ENCODE results near the gene SLC13A3.

The SLC13A3 gene

DNA sequence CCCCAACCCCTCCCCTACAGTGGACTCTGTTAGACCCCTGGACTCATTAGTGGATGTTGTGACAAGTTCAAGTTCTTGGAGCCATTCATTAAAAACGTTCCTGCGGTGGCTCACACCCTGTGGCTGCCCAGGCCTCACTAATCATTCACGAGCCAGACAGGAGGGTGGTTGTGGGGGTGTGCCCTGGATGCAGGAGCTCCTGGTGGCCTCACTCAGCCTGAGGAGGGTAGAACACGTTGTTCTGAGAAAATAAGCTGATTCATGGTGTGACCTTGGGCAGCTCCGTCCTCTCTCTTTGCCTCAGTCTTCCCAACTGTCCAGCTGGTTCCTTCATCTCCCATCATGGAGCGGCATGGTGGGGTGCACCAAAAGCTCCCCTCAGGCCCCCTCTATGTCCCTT, 16.7 kb downstream of the SLC13A3 start:
- no peak for DNase-seq

DNA sequence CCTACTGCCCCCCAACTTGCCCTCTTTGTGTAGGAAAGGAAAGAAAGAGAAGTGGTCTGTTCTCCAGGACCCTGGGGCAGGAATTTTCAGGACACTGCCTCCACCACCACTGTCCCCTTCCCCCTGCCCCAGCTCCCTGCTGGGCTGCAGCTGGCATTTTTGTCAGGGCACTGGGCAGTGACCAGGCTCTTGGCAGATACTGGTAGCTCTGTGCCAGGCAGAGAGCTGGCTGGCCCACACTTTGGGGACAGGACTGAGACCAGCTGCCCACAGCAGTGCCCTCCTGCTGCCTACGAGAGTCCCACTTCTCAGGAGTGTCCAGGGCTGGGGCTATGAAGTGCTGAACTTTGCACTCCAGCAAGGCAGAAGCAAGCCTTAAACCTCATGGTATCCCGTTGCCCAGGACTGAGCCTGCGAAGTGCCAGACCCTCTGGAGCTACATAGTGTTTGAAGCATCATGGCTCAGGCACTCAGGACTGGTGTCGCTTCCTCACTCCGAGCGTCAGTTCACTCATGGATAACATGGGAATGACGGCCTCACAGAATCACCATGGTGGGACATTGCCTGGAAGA, 19.3 kb downstream of the SLC13A3 start:
- no peak for DNase-seq

DNA sequence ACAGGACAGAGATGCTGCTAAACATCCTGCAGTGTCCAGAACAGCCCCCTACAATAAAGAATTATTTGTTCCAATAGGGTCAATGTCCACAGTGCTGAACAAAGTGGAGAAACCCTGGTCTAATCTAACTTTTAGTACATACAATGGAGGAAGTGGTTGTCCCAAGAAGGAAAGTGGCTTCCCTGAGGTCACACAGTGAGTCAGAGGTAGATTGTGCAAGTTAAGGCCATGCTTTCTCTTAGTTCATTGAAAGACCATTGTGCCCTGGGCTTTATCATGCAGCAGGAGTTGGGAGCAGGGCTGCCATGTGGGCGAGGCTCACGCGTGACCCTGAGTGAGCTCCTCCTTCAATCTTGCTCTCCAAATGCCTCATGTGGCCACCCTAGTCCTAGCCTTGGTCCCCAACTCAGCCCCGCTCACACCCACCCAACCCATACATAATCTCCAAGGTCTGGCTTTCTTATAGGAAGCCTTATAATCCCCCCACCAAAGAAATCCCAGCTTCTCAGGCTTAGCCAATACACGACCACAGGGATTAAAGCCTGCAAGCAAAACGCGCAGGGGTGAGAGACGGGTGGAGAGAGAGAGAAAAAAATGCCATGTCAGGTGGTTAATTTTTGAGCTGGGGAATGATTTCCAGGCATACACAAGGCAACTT, 19.9 kb downstream of the SLC13A3 start:
- DNase-seq: no peak

DNA sequence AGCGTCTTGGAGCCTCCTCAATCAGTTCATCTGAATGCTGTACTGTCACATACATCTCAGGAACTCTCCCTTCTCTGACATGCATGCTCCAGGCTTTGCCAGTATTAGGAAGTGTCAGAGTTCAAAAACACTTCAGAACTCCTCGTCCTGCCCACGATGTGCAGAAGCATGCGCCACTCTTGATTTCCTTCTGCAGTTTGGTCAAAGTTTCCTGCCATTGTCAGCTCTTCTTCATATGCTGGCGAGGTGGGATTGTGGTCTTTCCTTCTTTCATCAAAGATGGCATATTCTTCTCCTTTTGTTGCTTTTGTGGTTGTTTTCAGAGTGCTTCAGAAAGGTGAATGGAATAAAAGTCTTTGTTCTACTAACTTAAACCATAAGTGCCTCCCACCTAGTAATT, 21.0 kb downstream of the SLC13A3 start:
- no peak for DNase-seq

DNA sequence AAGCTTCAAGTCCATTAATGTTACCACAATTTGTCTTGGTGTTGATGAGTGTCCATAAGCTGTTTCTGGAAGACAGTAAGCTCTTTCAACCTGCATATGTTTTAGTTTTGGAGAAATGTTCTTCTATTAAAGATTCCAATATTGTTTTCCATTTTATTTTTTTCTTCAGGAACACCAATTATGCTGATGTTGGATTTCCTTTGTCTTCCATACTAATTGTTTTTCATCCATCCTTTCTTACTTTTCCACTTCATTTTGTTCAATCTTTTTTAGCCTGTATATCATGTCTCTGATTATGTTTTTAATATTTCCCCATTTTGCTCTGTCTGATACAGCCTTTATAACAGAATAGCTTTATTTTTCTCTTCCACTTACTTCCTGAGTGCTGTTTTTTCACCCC, 21.9 kb downstream of the SLC13A3 start:
- no peak for DNase-seq

DNA sequence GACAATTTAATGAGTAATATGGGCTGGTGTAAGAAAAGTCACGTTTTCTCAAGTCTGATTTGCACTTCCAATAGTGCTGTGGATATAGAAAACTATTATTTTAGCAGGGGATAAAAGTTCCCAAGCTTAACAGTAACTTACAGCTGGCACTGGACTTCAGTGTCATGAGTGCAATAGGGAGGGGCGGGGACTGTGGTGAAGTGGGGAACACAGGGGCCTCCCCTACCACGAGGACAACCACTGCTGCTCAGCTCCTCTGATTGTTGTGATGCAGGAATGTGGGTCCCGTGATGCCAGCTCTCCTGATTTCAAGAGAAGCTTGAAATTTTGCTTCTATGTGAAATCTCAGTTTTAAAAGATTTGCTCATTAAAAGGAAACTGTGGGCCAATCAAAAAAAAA, 24.0 kb downstream of the SLC13A3 start:
- DNase-seq: no peak

DNA sequence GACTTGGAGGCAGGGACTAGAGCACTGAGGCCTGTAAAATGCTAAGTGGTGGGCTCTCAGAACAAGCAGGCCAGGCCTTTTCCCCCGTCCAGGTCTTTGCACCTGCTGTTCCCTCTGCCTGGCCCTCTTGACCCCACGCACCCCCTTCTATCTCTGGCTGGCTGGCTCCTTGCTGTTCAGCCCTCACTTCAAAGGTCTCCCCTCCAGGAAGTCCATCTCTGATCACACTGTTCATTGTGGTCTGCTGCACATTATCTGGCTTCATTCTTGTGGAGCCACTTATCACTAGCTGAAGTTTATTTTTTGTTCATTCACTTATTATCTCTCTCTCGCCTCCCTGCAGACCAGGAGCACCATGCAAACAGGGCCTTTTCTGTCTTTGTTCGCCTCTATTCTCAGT, 24.5 kb downstream of the SLC13A3 start:
- DNase-seq: no peak

DNA sequence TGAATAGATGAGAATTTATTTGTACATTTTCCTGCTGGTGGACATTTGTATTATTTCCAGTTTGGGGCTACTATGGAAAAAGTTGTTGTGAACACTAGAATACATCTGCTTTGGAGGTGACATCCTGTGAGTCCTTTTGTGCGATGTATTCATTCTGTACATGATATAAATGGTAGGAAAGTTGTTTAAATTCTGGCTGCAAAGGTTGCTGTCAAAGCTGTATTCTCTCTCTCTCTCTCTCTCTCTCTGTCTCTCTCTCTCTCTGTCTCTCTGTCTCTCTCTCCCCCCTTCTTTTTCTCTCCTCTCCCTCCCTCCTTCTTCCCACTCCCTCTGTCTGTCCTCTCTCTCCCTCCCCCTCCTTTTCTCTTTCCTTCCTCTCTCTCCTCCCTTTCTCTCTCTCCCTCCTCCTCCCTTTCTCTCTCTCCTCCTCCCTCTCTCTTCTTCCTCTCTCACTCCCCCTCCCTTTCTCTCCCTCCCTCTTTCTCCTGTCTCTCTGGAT, 25.3 kb downstream of the SLC13A3 start:
- DNase-seq: no peak

DNA sequence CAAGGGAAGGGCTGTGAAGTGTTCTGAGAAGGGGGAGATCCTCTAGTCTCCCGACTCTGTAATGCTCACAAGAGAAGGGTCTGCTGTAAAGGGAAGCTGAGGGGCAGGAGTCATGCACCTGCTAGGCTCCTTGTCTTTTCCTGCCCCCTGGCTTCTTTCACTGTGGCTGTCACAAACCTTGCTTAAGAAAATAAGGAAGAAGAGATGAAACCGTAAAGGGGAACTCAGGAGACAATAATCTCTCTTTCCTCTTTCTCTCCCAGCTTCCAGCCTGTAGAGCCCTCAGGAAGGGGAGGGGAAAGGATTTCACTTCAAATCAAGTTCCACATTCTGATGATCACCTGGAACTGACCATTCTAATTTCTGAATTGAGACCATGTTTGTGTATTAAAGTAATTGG, 26.3 kb downstream of the SLC13A3 start:
- no peak for DNase-seq

DNA sequence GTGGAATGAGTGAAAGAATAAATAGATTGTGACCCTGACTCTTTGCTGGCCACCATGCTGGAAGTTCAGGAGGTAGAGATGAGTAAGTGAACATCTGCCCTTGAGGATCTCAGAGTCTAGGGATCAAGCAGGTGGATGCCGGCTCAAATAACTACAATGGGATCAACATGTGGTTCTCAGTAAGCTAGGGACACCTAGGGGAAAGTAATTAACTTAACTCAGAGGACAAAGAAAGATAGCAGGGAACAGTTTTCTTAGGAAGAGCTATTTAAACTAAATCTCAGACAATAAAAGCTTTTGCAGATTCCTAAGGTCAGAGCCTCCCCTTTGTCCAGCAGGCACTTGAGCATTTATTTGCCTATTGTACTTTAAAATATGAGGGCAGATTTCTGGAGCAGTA, 29.1 kb downstream of the SLC13A3 start:
- no peak for DNase-seq

DNA sequence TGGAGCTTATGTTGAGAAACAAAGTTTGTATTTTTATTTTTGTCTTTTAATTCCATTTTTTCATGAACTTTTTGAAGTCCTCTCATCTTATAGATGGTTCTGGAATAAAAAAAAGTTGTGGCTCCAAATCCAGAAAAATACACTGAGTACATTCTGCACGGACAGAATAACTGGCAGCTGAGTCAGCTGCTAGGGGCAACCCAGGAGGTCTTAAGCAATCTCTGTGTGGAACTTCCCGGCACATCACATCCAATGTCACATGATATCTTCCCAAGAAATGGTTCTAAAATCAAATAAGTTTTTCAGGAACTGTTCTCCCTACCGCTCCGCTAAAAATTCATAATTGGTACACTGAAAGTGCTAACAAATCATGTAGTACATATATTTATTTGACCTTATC, 29.8 kb downstream of the SLC13A3 start:
- DNase-seq: no peak

DNA sequence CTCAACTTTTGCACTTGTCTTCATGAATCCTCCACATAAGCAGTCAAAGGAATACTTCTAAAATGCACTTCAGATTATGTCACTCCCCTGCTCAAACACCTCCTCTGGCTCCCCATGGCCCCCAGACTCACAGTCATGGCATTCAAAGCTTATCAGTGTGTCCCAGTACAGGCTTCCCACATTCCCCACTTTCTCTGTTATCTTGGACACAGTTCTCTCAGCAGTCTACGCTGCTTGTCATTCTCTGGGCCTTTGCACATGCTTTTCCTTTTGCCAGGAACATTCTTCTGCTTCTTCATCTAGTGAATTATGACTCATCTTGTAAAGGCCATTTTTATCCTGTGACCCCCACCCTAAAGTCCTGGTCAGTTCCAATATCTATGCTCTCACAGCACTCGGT, 31.8 kb downstream of the SLC13A3 start:
- no peak for DNase-seq

DNA sequence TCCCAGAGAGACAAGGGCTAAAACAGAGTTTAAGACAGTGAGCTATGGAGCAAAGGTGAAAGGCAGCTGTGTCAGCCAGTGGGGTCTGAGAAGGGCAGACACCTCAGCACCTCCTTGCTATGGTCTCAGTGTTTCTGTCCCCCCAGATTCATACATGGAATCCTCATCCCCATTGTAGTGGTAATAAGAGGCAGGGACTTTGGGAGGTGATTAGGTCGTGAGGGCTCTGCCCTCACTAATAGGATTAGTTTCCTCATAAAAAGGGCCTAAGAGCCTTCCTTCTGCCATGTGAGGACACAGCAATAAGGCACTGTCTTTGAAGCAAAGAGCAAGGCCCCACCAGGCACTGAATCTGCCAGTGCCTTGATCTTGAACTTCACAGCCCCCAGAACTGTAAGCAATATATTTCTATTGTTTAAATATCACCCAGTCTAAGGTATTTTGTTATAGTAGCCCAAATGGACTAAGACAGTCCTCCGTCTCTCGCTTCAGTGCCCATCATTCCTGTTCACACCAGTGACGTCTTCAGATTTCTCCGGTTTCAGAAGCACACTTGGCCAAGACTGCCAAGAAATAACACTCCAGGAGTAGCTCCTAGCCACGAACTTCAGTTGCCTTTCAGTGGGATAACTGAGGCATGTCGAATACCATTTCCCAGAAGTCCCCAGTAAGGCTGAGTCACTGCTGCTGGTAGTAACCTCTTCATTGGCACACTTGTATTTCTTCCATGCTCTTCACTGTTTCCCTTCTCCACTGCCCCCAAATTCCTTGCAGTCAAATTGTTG, 32.8 kb downstream of the SLC13A3 start:
- no peak for DNase-seq

DNA sequence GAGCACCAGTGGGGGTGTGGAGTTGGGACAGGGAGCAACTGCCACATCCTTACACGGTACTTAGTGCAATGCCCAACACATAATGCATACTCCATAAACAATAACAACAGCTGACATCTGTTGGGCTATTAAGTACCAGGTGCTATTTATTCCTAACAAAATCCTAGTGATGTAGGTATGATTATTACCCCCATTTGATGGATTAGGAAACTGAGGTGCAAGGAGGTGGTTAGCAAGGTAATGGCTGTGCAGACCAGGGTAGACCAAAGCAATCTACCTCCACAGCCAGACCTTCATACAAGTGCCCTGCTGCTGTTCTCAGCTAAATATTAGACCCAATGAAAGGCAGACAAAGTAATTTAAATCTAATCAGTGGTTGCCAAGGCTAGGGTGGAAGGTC, 36.8 kb downstream of the SLC13A3 start:
- DNase-seq: no peak

DNA sequence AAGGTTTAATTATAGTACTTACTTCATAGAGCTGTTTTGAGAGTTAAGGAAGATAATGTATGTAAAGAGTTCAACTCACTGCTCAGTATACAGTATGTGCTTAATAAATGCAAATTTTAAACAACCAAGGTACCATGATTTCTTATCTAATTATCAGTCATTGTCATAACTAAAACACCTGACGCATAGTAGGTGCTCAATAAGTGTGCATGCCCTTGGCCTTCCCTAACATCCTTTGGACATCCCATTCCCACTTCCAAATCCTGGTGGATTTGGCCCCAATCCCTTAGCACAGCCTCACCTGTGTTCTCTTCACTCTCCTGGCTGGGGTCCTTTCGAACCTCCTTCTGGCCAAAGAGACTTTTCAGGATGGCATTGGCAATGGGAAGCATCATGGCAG, 41.1 kb downstream of the SLC13A3 start:
- DNase-seq: no peak

DNA sequence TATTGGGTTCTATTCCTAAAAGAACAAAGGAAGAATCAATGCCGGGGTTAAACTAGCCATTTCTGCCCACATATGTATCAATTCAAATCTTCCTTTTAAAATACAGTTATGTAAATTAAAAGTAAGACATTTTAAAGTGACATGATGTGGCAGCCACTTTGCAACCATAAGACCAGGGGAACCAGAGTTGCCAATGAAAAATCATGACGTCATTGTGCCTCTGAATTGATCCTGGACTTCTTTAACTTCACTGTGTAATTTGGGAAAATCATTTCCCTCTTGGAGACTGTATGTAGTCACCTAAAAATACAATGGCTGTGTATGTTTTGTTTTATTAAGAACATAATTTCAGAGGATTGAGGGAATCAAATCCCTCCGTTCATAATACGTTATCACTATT, 42.2 kb downstream of the SLC13A3 start:
- no peak for DNase-seq

DNA sequence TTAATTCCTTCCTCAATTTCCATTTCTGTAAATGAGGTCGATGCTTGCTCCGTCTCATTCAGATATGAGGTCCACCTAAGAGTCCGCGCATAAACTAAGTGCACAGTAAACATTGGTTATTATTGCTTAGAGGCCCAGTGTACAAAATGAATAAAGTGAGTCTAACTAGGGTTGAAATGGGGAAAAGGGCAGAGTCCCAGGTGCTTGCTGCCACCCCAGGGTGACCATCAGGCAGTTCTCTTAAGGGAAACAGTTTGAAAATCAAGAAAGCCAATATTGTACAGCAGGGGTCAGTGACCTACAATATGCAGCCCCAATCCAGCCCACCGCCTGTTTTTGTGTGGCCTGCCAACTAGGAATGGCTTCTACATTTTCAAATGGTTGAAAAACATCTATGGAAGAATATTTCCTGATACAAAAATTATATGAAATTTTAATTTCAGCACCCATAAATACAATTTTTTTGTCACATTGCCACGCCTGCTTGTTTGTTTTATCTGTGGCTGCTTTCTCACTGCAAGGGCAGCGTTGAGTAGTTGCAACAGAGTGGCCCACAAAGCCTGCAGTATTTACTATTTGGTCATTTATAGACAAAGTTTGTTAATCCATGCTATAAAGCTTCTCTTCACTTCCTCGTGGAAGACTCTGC, 43.3 kb downstream of the SLC13A3 start:
- no peak for DNase-seq

DNA sequence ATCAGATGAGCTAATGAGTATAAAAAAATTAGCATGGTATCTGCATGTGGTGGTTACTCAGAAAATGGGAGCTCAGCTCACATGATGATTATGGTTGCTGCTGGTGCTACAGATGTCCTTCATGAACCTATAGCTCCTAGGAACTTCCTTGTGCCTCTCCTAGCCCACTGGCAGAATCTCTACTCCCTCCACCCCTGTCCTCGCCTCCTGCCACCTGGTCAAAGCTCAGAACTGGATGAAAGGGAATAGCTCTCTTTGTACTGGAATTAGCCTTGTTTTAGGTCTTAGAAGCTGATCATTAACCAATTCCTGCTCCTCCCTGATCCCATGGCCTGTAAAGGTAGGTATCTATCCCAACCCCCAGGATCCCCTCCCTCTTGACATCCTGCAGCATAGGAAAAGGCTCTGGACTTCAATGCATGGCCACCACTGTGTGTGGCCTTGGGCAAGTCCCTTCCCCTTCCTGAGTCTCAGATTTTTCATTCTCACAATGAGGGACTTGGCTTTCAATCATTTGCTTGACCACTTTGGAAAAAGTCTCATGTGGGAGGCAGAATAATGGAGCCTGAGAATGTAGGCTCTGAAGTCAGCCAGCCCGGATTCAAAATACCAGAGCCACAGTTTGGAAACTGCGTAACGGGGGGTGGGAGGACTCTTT, 43.9 kb downstream of the SLC13A3 start:
- DNase-seq: no peak

DNA sequence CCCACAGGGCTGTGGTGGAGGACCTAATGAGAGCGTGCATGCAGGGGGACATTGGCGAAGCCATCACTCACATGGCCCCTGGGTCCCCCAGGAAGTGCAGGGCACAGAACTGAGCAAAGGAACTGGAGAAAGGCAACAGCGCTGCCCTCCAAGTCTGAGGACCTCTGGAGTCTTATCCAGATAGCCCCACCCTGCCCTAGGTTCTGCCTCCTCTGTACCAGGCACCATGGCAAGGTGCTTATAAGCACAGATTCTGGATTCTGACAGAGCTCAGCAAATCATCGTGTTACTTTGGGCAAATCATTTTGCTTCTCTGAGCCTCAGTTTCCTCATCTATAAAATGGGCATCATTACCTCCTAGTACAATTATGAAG, 44.5 kb downstream of the SLC13A3 start:
- no peak for DNase-seq

DNA sequence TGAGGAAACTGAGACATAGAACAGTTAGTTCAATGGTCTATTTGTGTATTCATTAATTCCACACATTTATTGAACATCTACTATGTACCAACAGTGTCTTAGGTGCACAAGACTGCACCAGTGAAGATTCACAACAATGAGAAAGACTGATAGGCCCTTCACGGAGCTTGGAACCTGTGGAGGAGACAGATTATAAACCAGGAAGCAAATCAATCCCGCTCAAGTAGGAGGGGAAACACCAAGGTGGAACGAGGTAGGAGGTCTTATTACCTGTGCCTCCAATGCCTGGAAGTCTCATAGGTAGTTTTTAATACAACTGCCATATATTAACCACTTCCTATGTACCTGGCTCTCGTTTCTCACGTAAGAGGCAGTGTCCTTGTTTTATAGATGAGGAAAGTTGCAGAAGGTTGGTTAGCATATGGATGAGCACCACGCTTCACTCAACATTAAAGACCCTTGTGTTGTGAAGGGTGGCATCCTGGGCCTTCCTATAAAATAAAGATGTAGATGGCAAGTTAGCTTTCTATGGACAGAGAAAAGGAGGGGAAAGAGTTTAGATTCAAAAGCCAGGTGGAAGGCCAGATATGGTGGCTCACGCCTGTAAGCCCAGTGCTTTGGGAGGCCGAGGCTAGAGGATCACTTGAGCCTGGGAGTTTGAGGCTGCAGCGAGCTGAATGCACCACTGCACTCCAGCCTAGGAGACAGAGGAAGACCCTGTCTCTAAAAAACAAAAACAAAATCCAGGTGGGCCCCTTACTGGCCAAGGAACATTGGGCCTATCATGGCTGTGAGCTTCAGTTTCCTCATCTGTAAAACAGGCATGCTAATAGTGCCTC, 45.1 kb downstream of the SLC13A3 start:
- DNase-seq: no peak

DNA sequence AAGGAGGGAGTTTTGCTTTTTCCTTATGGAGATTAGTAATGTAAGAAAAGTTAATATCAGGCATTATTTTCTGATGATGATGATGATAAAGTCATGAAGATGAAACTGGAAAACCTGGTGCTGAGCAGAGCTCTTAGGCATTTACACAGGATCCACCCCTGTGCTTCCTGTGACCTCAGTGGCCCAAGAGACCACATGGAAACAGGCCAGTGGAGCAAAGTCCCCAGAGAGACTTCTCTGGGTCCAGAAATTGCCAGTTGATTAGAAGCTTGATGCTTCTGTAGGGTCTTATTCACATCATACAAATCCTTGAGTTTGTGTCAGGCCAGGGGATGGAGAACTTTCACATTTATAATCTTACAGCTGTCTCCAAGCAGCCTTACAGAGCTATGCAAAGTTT, 46.1 kb downstream of the SLC13A3 start:
- DNase-seq: no peak

DNA sequence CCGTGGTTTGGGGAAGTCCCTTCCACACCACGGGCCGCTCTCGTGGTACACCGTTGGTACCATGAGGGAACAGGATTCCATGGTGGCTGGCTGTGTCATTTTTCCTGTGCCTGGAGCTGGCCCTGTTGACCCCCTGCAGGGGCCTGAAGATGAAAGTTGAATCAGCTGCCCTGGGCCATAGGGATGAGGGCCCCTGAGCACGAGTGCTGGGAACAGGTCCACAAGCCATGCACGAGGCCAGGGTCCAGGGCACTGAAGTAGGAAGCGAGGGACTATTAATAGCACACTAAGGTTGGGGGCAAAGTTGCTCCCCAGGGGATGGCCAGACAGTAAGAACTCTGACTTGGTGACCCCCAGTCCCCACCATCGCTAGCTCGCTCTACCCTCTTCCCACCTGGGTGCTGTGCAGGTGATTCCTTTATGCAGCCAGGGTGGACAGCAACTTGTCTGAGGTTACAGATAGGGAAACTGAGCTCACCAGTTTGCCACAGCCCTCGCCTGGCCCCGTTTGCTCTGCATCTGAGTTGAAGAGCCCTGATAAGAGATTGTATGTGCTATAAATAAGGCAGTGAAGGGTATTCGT, 46.6 kb downstream of the SLC13A3 start:
- DNase-seq: no peak
